Activated CD8-positive, alpha-beta memory T cell treated with anti-CD3 and anti-CD28 coated beads, Interleukin-2, amount 50 U/mL, for 1 hour (primary cell): ENCODE data around the gene SLMAP.
A peak's percentile ranks its signal among the peaks of the same experiment; 100 is the strongest.

ENCODE experiments used
- DNase-seq: peaks from one replicate; pipeline ENCODE4 v3.0.0-alpha.2; 2020; ENCODE audit errors: extremely low read depth

Gene SLMAP, protein sequence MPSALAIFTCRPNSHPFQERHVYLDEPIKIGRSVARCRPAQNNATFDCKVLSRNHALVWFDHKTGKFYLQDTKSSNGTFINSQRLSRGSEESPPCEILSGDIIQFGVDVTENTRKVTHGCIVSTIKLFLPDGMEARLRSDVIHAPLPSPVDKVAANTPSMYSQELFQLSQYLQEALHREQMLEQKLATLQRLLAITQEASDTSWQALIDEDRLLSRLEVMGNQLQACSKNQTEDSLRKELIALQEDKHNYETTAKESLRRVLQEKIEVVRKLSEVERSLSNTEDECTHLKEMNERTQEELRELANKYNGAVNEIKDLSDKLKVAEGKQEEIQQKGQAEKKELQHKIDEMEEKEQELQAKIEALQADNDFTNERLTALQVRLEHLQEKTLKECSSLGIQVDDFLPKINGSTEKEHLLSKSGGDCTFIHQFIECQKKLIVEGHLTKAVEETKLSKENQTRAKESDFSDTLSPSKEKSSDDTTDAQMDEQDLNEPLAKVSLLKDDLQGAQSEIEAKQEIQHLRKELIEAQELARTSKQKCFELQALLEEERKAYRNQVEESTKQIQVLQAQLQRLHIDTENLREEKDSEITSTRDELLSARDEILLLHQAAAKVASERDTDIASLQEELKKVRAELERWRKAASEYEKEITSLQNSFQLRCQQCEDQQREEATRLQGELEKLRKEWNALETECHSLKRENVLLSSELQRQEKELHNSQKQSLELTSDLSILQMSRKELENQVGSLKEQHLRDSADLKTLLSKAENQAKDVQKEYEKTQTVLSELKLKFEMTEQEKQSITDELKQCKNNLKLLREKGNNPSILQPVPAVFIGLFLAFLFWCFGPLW

DNA sequence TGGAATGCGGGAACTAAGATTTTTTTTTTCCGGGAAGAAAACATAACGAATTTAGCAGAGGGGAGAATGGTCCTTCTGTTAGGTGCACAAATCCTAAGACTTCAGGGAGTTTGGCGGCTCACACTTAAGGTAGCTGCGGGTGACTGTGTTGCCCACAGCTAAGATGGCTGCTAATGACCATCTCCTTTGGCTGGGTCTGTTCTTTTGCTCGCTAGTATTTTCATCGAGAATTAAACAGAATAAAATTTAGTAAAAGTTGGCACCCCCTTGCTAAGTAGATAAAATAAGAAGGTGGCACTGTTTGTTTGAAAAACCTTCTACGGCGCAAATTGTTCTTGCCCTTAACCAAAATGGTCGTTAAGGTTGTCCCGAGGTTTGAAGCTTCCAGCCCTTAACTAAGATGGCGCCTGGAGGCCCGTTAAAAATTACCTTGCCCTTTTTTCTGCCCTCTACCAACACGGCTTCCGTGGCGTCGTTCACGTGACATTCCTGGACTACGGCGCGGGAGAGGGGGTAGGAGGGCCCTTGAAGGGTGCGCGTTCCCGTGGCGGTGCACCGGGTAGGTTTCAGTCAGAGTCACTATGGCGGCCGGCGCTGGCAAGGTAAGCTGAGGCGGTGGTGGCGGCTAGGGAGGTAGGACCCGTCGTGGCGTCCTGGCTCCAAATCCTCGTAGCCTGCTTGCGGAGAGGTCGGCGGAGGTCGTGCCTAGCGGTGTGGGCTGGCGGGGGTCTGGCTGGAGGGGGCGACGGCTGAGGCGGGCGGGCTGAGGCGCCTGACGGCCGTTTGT, at the start of gene SLMAP:
Gene SLMAP (plus strand): TSS at position 569 of the 787 bp plus-strand sequence. CDS start 1,343 bp downstream, outside the sequence.
- DNase-seq, result peak; percentile 90

DNA sequence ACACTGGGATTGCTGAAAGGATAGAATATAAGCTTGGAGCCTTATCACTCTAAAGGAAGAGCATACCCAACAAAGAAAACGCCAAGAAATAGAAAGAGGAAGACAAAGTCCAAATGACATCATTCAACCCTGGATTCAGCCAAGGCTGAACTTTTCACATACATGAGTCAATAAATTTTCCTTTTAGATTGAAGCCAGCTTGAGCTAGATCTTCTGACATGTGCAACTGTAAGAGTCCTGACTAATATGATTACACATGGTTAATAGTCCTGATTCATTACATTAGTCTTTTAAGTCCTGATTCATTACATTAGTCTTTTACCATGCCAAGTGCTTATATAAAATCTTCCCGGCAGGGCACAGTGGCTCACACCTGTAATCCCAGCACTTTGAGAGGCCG, 49.6 kb upstream of the SLMAP start:
- DNase-seq, result no peak

DNA sequence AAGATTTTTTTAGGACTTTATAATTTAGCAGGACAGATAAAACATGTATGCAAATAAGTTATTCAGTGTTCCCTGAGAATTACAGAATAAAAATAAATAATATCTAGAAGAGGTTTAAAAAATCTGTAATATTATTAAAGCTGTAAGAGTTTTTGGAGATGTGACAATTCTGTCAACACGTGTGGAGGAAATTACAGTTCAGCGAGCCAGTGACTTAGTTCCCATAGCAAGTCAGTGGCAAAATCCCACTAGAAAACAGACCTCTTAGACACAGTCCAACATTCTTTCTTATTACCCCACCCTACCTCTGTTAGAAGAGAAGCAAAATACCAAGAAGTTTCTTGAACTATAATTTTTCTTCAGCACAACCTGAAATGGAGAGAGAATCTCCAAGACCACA, 47.1 kb upstream of the SLMAP start:
- no peak for DNase-seq

DNA sequence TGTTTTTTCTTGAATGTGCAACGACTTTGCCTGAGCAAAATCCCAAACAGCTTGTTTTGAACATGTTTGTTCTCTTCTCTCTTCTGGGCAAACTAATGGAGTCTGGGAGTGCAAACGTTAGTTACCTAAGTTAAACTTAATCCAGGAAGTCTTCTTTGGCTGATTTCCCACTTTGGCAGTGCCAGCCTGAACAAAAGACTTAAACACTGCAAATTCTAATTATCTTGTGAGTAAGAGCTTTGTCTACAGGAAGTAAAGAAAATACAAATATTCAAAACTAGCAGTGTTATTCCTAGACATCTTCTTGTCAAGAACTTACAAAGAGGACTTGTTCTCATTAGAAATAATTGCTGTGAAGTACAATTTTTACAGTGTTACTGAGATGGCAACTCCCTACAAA, 46.5 kb upstream of the SLMAP start:
- DNase-seq, result no peak

DNA sequence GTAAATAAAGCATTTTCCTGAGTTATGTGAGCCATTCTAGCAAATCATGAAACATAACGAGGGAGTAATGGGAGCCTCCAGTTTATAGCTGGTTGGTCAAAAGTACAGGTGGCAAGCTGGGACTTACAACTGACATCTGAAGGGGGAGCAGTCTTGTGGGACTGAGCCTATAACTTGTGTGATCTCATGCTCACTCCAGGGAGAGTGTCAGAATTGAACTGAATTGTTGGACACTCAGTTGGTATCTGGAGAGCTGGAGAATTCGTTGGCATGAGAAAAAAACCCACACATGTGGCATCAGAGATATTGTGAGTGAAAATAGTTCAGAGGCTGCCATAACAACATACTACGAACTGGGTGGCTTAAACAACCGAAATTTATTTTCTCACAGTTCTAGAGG, 40.4 kb upstream of the SLMAP start:
- no peak for DNase-seq

DNA sequence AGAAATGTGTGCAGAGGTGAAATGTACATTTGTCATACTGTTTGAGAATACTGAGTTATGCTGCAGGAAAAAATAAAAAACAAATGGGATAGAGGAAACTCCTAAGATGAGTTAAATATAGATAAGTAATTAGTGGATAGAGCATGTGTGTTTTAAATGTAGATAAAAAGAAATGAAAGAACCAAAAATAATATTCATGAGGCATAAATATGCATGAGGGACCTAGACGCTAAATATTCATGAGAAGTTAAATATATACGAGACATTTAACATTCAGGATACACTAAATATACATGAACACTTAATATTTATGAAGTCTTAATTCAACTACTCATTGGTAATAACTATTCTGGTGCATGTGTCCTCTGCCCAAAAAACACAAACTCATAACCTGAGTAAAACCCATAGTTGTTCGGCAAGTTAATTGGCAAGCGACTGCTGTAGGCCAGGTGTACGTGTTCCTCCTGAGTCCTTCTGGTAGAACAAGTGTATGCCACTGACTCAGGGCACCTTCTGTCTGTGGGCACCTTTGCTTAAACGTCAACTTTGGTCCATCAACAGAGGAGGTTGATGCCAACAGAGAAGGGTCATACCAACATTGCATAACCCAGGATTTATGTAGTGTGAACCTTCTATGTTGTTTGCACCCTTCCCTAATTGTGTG, 38.8 kb upstream of the SLMAP start:
- DNase-seq, result no peak

DNA sequence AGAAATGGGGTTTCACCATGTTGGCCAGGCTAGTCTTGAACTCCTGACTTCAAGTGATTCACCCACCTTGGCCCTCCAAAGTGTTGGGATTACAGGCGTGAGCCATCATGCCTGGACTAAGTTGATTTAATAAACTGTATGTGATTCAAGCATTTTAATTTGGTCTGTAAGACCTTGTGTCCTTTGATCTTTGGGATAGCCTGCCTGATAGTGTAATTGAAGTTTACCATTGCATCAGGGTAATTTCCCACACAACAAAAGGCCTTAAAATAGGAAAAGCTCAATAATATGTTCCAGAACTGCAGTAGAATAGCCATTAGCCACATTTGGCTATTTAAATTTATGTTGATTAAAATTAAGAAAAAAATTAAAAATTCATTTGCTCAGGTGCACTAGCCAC, 38.0 kb upstream of the SLMAP start:
- DNase-seq, result no peak

DNA sequence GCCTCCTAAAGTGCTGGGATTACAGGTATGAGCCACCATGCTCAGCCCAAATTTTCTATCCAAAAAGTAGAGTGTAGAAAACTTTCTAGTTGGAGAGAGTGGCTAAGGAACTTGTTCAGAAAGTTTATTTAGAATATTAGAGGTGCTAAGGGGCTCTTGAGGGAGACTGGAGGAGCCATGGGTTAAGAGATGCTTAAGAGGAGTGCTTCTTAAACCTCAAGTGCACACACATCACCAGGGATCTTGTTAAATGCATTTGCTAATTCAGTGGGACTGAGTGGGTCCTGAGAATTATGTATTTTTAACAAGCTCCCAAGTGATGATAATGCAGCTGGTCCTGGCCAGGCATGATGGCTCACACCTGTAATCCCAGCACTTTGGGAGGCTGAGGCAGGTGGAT, 29.7 kb upstream of the SLMAP start:
- no peak for DNase-seq

DNA sequence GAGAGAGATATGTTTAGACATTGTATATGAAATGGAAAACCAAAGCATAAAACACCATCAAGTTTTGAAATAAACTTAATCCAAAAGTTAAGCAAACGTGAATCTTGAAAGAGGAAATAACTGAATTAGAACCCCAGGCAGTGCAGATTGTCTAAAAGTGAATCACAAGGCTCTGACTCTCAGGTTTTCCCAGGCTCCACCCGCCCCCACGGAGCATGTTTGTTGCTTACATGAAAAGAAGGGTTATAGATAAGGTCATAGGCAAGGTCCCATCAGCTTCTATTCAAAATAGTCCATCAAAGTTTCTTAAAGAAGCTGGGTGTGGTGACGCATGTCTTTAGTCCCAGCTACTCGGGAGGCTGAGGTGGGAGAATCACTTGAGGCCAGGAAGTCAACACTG, 29.0 kb upstream of the SLMAP start:
- no peak for DNase-seq

DNA sequence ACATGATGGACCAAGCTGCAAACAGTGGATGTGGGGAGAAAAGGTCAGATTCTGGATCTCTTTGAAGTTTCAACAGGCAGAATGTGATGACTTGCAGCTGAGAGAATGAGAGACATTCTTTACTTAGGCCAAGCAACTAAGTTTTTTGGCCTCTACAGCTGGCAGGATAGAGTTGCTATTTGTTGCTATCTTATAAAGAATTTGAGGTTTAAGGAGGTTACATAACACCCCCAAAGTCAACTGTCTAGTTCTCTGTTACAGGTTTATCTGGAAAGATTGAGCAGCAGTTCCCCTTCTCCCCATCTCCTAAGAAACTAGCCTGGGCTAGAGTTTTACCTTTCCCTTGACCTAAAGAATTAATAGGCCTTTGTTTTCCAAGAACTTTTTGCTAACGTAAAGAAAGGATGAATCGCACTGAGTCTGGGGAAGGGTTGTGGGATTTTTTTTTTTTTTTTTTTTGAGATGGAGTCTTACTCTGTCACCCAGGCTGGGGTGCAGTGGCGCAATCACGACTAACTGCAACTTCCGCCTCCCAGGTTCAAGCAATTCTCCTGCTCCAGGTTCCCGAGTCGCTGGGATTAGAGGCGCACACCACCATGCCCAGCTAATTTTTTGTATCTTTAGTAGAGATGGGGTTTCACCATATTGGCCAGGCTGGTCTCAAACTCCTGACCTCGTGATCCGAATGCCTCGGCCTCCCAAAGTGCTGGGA, 26.6 kb upstream of the SLMAP start:
- DNase-seq, result no peak

DNA sequence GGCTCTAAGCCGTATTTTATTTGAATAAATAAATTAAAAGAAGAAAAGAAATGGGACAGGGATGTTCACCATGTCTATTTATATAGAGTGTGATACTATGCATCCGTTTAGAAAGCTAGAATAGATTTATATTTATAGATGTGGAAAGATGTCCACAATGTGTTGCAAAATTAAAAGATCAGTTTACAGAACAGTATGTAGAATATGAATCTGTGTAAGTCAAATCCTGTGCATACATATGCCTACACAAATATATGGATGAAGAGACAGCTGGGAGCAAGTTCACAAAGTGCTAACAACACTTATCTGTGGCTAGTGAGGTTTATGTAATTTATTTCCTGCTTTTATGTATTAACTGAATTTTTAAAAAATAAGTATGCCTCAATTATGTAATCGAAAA, 25.4 kb upstream of the SLMAP start:
- no peak for DNase-seq

DNA sequence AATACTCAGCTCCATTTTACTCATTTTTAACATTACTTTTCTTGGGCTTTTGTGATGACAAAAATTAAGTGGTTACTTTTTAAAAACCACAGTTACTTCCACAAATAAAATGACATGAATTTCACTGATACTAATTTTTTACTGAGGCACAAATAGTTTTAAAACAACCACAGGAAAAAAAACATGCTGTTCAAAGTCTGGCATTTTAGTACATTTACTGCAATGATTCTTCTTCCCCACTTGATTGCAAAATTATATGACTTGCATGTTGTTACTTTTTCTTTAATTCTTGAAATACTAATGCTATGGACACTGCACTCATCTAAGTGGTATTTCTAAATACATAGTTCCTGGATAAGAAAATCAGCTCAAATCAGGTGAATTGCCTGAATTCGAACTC, 24.8 kb upstream of the SLMAP start:
- DNase-seq, result no peak

DNA sequence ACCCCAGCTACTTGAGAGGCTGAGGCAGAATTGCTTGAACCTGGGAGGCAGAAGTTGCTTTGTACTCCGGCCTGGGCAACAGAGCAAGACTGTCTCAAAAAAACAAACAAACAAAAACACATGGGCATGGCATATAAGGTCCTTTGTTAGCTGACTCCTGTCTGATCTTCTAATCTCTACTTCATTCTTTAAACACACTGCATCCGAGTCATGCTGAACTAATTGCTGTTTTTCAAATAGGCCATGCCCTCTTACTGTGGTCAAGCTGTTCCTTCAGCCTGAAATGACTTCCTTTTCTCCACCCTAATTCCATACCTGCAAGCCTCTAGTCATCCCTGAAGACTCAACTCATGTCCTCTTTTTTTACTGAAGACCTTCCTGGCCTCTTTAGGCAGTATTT, 22.3 kb upstream of the SLMAP start:
- DNase-seq, result no peak

DNA sequence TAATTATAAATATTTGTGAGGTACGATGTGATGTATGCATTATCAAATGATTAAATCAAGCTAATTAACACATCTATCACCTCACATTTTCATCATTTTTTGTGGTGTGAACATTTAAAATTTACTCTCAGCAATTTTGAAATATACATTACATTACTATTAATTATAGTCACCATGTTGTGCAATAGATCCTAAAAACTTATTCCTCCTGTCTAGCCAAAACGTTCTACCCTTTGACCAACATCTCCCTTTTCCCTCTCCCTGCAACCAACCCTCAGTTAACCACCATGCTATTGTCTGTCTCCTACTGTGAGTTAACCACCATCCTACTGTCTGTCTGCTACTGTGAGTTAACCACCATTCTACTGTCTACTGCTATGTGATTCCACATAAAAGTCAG, 20.7 kb upstream of the SLMAP start:
- DNase-seq, result no peak

DNA sequence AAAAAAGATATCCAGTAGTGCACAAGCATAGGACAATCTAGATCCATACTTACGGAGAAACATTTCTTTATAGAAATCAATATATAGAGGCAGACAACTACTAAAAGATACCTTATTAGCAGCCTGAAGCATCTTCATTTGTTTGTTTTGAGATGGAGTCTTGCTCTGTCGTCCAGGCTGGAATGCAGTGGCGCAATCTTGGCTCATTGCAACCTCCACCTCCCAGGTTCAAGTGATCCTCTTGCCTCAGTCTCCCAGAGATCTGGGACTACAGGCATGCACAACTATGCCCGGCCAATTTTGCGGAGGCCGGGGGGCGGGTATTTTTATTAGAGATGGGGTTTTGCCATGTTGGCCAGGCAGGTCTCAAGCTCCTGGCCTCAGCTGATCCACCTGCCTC, 18.3 kb upstream of the SLMAP start:
- no peak for DNase-seq

DNA sequence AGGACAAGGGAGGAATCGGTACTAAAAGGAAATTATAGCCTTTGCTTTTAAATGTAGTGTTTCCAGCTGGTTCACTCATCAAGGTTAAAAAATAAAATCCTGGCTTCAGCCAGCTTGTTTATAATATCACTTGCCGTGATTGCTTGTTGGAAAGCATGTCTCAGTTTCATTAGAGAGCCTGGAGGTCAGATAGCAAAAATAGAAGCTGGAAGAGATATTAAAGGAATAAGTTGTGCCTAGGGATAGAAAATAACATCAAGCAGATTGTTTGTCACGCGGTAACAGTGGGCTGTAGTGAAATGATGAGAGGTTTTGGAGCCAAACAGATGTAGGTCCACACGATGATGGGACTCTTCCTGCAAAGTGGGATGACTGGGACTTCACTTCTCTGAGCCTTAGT, 17.7 kb upstream of the SLMAP start:
- DNase-seq, result no peak

DNA sequence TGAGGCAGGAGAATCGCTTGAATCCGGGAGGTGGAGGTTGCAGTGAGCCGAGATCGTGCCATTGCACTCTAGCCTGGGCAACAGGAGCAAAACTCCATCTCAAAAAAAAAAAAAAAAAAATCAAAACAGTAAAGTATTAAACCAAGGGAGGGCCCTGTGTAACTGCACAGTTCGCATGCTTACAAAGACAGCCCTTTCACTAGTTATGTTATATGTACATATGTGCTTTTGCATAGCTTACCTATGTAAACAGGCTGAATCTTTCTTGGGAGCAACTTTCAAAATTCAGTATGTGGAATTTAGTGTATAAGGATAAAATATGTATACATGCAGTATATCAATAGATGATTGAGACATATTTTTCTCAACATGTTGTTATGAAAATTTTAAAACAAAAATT, 16.1 kb upstream of the SLMAP start:
- DNase-seq, result no peak

DNA sequence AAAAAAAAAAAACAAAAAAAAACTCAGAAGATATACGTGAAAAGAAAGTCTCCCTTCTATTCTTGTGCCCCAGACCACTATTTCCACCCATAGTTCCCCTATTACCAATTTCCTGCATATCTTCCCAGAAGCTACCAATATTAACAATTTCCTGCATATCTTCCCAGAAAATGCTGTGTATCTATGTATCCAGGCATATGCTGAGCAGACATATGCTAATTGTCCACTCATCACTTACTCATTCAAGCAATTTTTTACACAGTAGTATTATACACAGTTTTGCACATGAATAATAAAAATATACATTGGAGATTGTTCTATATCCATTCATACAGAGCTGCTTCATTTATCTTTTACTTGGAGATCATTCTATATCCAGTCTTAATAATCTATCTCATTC, 12.6 kb upstream of the SLMAP start:
- no peak for DNase-seq

DNA sequence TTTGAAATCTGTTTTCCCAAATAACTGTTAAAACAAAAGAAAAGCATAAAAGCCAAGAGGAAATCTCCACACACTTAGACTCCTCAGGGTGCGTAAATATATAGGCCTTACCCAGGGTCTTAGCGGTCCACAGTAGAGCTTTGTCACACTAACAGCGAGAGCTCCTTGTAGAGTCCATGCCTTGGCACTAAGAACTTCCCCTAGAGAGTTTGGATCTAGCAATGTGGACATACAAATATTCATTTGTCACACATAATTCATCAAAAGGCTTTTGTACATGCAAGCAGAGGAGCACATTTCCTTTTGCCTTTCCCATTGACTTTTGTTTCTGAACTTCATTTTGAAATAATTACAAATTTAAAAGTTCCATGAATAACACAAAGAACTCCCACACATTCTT, 11.0 kb upstream of the SLMAP start:
- no peak for DNase-seq

DNA sequence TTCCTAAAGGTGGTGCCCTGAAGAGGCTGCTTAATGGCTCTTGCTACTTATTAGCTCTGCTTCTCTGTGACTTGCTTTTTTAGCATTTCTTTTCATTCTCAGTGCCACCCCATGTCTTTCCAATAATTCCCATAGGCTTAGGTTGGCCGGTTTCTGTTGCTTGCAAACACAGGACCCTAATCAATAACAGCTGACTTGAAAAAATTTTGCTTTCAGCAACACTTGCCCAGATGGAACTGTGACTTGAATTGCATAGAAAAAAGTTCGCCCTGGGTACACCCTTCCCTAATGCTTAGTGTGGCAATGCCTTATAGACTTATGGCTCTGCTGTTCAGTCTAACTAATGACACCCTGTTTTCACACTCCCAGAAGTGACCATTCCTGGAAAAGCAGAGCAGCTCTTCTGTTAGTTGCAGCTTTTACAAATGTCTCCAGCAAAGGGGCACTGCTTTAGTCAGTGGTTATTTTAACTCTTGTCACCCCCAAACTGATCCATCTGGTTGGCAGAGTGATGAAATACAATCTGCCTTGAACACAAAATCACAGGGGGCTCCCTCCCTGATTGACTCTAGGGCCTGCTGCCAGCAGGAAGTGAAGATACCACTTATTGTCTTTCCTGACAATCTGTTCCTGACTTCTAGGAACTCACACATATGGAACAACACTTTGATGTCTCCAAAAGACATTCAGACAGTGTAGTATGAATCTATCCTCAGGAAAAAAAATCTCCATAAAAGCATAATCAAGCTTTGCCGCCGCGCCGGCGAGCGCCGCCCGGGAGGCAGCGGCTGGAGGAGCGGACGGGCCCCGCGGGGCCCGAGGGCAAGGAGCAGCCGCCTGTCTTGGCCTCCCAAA, 9.7 kb upstream of the SLMAP start:
- no peak for DNase-seq
